NCI-H187 (cell line): ENCODE results near the gene DAP.
"Not testable (repeated sequence)": the region's sequence is repeated elsewhere in the genome, so short reads cannot be mapped to it uniquely, and the experiment has no call there.

Experiments used
- DNase-seq, 2 experiments: peaks; one replicate each; lab custom pipeline; 2025; lab: John Stamatoyannopoulos, UW

Gene DAP, protein sequence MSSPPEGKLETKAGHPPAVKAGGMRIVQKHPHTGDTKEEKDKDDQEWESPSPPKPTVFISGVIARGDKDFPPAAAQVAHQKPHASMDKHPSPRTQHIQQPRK

DNA sequence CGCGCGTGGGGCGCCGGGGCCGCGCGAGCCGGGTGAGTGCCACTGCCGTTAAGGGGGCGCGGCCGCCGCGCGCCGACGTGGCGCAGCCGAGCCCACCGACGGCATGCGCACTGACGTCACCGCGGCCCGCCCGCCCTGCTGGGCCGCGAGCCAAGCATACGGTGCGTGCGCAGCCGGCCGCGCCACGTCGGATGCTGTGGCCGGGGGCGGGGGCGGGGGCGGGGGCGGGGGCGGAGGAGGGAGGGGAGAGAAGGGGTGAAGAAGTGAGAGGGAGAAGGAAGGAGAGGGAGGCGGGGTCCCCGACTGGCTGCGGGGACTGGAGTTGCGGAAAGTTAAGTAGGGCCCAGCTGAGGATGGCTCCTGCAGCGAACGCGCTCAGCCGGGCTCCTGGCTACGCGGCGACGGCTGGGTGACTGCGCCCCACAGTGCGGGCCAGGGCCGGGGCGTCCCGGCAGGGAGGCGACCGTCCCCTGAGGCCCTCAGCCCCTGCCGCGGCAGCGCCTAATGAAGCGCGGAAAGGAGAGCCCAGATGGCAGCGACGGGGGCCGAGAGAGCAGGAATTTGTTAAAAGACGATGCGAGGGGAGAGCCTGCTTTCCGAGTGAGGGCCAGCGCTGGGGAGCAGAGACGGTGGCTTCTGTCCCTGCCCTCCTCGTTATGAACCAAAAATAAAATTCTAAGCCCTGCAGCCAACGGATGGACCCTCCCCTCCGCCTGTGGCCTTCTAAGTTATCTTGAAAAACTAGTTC, at the start of gene DAP:
DAP (minus strand) TSS at position 50 of the 748 bp plus-strand sequence. CDS start 166 bp downstream, outside the sequence.
- DNase-seq, result peak; percentile 73 to 86

DNA sequence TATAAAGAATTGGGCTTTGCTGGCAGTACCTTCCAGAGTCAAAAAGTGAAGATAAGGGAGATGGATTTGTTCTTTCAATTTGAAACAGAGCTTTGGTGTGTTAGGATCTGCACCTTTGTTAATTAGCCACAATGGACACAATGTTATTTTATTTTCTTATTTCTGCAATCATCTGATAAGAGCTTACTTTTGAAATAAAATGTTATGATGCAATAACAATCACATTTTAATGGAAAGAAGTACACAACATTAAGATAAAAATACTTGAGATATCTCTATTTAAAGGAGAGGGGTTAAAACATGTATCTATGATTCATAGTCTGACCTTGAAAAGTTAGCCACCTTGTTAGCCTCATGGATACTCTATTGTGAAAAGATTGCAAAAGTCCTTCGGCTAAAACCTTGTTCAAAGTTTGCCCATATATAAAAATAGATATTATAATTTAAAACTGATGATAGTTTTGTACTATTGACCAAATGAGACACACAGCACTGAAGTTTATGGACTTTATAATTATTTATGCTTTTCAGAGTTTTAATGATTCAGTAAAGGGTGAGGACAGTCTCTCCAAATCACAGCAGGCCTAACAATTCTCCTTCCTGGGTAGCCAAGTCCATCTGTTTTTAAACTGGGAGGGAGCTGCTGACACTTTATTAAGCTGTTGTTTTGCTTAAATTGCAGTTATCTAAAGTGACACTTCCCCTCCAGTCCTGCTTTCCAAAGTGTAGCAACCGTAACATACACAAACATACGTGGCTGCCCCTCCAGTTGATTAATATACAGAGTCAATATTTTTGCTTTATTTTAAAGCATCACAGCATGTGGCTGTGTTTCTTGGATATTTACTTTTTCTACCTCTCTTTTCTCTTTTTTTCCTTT, 47.6 kb upstream of the DAP start:
- no peak for DNase-seq

DNA sequence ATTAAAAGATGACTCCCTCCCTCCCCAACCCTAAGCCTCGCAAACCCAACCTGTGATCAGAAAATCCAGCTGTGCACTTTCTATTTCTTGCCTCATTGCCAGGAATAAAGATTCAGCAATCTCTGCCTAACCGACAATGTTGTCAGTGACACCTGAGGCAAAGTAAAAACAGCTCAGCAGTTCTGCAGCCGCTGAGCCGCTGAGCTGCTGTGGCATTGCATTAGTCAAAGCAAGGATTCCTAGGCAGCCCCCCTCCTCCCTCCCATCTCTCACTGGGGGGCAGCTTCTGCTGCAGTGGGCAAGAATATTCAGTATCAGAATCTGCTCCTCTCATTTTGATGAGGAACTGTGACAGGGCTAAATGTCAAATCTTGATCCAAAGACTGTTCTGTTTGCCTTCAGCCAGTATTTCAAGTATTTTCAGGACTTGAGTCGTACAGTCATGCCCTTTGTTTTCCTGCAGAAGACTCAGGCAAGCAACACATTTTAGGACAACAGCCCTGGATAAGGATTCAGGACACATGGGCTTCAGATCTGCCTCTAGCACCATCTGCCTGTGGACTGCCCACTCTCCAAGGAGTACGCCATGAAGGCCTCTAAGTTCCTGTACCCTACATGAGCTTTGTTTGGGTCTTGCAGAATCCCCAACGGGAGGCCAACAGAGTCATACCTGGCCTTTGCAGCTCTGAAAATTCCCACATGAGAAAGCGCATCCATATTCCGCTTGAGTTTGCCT, 41.1 kb upstream of the DAP start:
- no peak for DNase-seq

DNA sequence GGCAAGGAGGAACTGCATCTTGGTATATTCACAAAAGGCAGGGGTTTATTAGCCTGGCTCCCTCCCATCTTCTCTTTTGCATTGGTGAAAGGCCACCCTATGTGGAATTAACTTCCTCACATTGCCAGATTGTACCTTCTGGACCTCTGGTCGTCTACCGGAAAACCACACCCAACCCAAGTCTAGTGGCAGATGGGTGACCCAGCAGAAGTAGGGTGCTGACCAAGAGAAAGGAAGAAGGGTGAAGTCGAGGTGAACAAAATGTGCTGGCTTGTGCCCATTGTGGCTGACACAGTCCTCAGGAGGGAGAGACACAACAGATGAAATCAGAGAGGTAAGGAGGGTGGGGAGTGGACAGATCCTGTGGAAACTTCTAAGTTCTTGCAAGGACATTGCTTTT, 39.8 kb upstream of the DAP start:
- no peak for DNase-seq

DNA sequence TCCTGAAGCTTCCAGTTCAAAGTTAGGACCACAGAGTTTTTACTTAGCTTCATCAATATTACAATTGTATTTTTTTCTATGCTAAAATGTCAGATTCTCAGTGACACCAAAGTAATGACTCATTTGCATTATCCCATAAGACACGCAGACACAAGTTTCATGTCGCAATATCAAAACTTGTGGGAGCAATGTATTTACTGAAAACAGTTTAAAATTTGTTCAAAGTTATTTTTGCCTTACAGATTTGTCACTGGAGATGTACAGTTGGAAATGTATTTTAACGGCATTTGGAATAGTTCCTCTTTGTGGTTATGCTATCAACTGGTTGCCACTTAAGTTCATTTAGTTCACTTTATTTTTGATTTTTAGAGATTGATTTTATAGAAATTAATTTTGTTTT, 36.2 kb upstream of the DAP start:
- DNase-seq, result no peak

DNA sequence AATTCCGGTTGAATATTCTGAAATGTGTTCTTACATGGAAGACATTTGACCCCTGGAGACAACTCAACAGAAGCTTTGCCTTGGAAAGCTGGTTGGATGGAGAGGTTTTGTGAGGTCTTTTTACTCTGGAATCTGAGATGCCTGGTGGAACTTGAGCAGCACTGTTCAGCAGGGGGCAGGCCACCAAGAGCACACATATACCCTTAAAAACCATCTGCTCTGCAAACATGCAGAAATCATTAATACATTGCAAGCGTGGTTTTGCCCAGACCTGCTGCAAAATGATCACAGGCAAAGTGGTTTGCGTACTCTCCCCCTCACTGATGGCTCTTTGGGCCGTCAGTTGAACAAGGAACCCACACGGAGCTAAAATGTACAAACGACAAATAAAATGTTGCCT, 32.8 kb upstream of the DAP start:
- DNase-seq, result no peak

DNA sequence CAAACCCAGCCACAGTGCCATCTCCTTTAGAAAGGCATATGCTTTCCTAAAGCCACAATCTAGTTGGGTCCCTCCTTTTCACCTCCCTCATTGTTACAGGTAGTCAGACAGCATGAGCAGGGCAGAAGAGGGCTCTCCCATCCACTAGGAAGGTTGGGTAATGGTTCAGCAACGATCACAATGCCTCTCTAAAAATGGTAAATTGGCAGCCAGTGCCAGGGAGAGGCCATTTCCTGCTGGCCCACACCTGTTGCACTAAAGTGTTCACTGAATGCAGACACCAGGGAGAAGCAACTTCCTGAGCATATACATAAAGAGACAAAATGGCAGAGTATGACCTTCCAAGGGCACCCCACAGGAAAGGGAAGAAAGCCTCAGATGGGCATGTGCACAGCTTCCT, 31.3 kb upstream of the DAP start:
- DNase-seq, result no peak

DNA sequence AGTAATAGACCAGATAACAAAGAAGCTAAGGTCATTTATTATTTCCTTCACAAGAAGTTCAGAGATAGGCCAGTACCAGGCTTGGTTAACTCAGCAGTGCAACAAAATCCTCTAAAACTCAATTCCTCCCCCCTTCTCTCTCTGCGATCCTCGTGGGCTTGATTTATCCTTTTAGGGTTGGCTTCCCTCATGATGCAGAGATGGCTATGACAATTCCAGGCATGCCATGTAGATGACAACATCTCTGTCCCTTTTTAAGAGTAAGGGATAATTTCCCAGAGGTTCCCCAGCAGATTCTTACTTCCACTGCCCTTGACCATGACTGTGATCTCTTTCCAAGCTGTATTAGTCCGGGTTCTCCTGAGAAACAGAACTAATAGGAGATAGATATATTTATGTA, 28.7 kb upstream of the DAP start:
- no peak for DNase-seq

DNA sequence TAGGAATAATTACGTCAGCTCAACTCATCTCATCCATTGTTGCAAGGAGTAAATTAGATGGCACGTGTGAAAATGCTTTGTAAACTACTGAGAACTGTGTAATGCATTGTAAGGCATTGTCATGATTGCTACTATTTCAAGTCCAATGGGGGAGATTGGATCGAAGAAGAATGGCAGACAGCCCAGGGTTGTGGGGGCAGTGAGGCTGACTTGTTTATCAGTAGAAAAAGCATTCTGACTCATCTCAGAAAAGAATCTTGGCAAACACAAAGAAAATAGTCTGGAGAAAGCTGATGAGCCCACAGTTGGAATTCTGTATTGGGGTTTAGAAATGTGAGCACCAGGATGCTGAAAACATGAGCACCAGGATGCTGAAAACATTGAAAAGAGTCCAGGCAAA, 28.0 kb upstream of the DAP start:
- DNase-seq, result no peak

DNA sequence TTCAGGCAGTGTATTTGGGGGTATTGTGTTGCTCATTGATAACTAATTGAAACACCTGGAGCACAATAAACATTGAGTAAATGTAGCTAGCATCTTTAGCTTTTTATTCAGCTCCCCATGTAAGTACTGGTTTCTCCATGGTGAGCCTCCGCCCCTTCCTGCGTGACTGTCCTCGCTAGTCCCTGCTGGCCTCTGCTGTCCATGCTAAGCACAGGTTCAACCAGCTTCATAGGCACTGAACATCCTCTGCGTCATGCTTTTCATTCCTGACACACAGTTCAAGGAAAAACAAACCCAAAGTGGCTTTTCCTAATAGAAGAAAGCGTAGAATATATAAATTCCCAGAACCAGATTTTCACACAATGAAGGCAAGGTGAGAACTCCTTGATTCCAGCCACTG, 27.3 kb upstream of the DAP start:
- no peak for DNase-seq

DNA sequence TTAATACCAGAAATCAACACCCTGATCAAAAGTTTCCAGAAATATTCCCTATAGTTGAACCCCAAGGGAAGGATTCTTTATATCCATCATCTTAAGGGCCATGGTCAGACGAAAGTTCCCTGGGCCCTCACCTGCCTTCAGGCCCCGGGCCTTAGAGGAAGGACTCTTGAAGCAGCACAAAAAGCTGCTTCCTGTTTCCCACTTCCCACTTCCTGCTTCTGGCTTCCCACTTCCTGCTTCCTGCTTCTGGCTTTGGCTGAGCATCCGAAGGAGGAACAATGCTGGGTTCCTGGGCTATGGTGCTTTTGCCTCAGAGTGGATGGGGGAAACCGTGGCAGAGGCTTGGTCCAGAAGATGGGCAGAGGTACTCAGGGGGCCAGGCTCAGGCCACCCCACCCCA, 25.8 kb upstream of the DAP start:
- no peak for DNase-seq

DNA sequence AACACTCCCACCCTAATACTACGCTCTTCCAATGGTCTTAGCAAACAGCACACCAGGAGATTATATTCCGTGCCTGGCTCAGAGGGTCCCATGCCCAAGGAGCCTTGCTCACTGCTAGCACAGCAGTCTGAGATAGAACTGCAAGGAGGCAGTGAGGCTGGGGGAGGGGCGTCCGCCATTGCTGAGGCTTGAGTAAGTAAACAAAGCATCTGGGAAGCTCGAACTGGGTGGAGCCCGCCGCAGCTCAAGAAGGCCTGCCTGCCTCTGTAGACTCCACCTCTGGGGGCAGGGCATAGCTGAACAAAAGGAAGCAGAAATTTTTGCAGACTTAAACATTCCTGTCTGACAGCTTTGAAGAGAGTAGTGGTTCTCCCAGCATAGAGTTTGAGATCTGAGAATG, 19.2 kb upstream of the DAP start:
- not testable (repeated sequence) for DNase-seq

DNA sequence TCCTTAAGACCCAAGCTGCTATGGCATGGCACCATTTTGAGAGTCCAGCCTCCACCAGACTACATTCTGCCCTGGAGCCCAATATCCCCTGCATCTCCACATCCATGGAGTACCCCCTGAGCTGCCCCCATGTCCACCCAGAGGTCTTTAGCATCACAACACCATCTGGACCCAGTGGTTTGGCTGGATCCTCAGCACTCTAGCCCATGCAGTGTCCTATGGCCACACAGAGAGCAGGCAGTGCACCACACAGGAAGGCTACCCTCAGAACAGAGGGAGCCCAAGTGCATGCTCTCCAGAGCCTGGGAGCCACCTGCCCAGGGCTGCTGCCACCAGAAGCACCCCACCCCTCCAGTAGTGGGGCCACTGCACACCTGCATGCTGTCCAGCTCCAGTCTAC, 18.6 kb upstream of the DAP start:
- no peak for DNase-seq

DNA sequence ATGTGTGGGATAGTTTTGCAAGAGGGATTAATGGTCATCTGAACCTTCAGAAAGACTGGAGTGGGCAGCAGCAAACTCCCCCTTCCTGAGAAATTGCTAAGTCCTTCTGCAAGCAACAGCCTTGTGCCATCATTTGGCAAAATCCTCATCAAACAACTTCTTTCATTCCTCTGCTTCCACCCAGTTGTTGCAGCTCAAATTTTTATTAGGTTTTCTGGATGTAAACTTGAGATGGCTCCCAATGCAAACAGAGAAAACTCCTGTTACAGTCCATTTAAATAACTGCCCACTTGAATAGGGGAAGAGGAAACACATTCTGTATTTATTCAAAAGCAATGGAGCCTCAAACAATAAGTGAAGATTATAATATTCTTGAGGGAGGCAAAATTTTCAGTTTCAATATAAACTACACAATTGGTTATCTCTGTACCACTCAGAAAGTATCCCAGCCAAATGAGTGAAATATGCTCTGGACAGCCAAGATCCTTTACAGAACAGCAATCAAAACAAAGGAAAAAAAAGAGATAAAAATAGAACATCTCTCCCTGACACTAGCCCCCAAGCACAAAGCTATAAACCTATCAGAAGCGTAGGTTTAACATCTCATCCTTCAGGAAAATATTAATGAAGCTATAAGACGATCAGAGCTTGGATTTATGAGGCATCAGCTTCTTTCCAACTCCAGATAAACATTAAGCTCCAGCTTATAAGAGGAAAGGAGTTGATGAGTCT, 17.3 kb upstream of the DAP start:
- DNase-seq, result no peak

DNA sequence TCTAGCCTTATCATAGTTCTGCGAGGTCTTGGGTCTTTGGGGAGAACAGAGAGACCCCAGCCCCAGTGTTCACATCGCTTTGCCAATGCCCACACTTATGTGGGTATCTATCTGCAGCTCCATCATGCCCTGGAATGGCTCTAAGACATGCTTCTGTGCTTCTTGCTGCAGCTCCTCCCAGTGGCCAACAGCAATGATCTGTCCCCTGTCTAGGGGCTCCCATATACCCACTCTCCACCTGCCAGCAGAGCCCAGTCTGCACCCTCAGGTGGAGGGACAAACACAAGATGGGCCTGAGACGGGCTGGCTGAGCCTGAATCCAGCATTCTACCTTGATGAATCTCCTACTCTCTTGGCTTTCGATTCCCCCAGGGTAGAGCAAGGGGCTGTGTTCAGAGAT, 14.6 kb upstream of the DAP start:
- DNase-seq, result no peak

DNA sequence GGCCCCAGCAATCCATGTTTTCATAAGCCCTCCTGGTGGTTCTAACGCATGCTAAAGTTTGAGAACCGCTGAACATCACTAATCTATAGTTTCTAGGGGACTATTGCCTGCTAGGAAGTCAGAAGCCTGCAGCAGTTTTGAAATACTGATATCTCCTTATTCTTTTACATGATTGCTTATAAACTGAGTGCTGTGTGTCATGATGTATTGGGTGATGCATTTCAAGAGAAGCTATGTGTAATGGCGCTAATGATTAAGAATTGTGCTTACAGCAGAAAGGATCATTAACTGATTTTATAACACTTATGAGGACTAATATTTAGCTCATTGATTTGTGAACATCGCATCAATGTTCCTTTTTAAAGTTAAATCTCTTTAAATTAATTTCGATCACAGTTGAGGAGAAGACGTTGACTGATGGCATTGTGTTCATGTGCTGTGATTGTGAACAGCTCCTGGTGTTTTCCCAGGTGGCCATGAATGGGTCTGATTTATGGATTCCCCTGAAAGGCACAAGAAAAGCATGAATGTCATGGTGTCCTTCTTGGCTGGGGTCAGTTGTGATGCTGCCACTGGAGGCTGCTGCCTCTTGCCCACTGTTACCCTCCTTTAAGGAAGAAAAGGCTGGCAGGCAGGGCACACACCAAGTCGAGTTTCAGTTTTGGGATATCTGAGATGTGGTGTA, 12.0 kb upstream of the DAP start:
- no peak for DNase-seq

DNA sequence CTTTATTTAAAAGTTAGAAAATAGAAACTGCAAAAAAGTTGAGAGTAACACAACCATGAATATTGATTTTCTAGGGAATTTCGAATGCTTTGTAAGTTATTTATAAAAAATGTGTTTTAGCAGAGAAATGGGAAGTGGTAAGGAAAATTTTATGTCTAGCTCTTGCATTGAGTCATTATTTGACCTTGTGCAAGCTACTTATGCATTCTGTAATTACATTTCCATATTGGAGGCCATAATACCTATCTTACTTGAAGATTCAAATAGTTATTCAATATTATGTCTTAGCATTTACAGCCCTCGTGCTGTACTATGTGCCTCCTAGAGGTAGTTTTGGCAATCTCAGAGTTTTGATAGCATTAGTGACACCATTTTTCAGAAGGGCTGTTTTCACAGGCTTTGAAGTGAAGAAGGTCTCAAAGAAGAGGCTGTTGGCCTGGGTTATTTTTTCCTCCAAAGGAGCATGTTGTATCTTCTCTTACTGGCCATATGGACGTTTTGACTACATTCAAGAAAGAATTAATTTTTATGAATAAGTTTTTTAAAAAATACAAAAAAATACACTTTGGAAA, 7.4 kb upstream of the DAP start:
- no peak for DNase-seq

DNA sequence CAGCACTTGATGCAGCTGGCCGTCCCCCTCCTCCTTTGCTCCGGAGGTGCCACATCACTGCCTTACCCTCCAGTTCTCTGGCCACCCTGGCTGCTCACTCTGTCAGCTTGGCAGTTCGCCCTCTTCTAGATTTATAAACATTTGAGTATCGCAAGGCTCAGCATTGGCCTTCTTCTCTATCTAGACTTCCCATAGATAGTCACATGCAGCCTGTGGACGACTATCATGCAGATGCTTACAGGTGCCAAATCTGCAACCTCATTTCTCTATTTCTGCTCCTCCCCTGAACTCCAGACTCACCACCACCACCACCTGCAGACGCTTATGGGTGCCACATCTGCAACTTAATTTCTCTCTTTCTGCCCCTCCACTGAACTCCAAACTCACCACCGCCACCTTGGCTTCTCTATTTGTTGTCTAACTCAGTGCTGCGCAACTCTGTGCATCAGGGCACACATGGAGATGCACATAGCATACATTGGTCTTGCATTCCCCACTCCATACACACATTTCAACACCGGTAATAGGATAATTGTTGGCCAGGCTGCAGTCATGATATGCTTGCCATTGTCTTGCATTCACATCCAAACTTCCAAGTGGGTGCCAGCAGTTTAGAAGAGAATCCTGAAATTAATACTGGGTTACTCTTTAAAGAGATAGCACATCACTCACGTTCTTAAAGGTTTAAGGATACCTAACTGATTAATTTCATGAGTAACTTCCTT, 1.9 kb upstream of the DAP start:
- no peak for DNase-seq

DNA sequence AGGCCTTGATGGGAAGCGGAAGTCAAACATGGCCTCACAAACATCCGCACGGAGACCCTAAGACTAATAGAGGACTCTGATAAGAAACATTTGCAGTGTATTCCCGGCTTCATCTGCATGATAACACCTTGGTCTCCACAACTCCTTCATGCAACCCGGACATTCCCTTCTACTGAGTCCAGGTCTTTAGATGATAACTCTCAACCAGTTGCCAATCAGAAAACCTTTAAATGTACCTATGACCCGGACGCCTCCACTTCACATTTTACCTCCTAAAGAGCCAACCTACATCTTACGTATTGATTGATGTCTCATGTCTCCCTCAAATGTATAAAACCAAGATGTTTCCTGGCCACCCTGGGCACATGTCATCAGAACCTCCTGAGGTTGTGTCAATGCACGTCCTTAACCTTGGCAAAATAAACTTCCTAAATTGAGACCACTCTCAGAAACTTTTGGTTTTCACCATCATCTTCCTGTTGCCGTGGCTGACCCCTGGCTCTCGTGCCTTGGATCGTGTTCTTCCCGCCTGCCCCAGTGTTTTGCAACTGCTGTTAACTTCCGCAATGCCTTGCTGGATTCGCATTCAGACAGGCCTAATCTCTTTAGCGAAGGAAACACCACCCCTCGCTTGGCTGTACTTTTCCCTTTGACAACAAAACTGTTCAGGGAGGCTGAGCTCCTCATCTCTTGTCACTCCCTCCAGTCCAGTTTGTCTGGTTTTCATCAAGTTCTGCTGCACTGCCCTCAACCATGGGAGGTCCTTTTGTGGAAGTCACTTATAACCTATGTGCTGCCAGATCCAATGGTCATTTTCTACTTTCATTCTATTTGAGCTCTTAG, 1.1 kb upstream of the DAP start:
- no peak for DNase-seq

DNA sequence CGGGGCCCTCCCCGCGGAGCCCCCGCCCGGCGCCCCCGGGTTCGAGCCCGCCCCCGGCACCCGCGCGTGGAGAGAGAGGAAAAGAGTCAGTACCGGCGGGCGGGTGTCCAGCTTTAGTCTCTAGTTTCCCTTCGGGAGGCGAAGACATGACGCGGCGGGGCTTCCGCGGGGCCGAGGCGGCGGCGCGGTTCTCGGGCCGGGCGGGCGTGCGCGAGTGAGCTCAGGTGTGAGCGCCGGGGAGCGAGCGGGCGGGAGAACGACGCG, 181 bp downstream of the DAP start:
- no peak for DNase-seq
